ENCODE data around the gene MVB12B. TPM values are rescaled to one million over a fixed set of nuclear protein-coding genes. Genes with fewer than 3 reads are reported as not detected.
"Not testable (repeated sequence)": the region's sequence is repeated elsewhere in the genome, so short reads cannot be mapped to it uniquely, and the experiment has no call there.

MVB12B gene
- total RNA-seq, 4 donors from 2014 or later = 10.2 to 25.7 (median 14.0) TPM

- Histone ChIP-seq H3K9me3 (no peaks in the 10 kb centered on the region), H3K27me3 (no peaks in the 10 kb centered on the region), H3K36me3 (no peaks in the 10 kb centered on the region), H3K4me1 (peaks cover 42% of the 10 kb centered on the region), H3K4me3 (no peak overlapping the region), H3K27ac (no peak overlapping the region)
- no peak for DNase-seq (ENCODE audit: low spot score in 2 of 2)
- TF ChIP-seq POLR2AphosphoS5 (IDR thresholded peaks at IDR 0.05) = no peak
- TF ChIP-seq CTCF (IDR thresholded peaks at IDR 0.05) = no peak
- no peak for TF ChIP-seq EP300 (IDR thresholded peaks at IDR 0.05)
- TF ChIP-seq POLR2A (IDR thresholded peaks at IDR 0.05) = no peak
- WGBS = 99% methylated on average over 14 of the region's 14 CpGs
Measured at GRCh38 chr9:126474786-126475485, 148.3 kb downstream of the MVB12B start.

GRCh38 chr9:126475933-126476555 is 149.4 kb downstream of the MVB12B start:
- TF ChIP-seq CTCF (IDR thresholded peaks at IDR 0.05) = no peak
- no peak for TF ChIP-seq POLR2A (IDR thresholded peaks at IDR 0.05)
- no peak for TF ChIP-seq EP300 (IDR thresholded peaks at IDR 0.05)
- TF ChIP-seq POLR2AphosphoS5 (IDR thresholded peaks at IDR 0.05) = no peak
- no peaks in the 10 kb centered on the region for H3K9me3 ChIP-seq
- H3K4me3 ChIP-seq = no peak overlapping the region
- H3K4me1 ChIP-seq = peaks cover 31% of the 10 kb centered on the region
- no peaks in the 10 kb centered on the region for H3K36me3 ChIP-seq
- no peaks in the 10 kb centered on the region for H3K27me3 ChIP-seq
- no peak overlapping the region for H3K27ac ChIP-seq
- WGBS = 97% methylated on average over 11 of the region's 12 CpGs
- DNase-seq (ENCODE audit: low spot score in 2 of 2) = no peak

- WGBS = 88% methylated on average over 3 of the region's 3 CpGs
- DNase-seq (ENCODE audit: low spot score in 2 of 2); H3K9me3 ChIP-seq: not testable (repeated sequence)
Measured at GRCh38 chr9:126477432-126477831, 150.8 kb downstream of the MVB12B start.

GRCh38 chr9:126478216-126478981 is 151.8 kb downstream of the MVB12B start:
- H3K36me3 ChIP-seq = peaks cover 13% of the 10 kb centered on the region

More at GRCh38 chr9:126477432-126477831, 150.8 kb downstream of the MVB12B start:
- H3K36me3 ChIP-seq, H3K27ac ChIP-seq, H3K4me3 ChIP-seq, H3K27me3 ChIP-seq: not testable (repeated sequence)
- peaks cover 21% of the 10 kb centered on the region for H3K4me1 ChIP-seq

GRCh38 chr9:126479515-126479914 is 152.9 kb downstream of the MVB12B start:
- no peak for DNase-seq (ENCODE audit: low spot score in 2 of 2)
- Histone ChIP-seq H3K27me3 (no peaks in the 10 kb centered on the region), H3K9me3 (no peaks in the 10 kb centered on the region), H3K27ac (no peak overlapping the region), H3K36me3 (peaks cover 19% of the 10 kb centered on the region), H3K4me3 (no peak overlapping the region), H3K4me1 (peaks cover 9% of the 10 kb centered on the region)
- WGBS = 92% methylated on average over 12 of the region's 12 CpGs
- TF ChIP-seq EP300 (IDR thresholded peaks at IDR 0.05) (no peak), POLR2AphosphoS5 (IDR thresholded peaks at IDR 0.05) (no peak), CTCF (IDR thresholded peaks at IDR 0.05) (no peak), POLR2A (IDR thresholded peaks at IDR 0.05) (no peak)

More at GRCh38 chr9:126478216-126478981, 151.8 kb downstream of the MVB12B start:
- no peaks in the 10 kb centered on the region for H3K27me3 ChIP-seq
- no peak for DNase-seq (ENCODE audit: low spot score in 2 of 2)
- WGBS = 91% methylated on average over 8 of the region's 8 CpGs
- no peak overlapping the region for H3K4me3 ChIP-seq
- no peaks in the 10 kb centered on the region for H3K9me3 ChIP-seq
- peaks cover 18% of the 10 kb centered on the region for H3K4me1 ChIP-seq
- H3K27ac ChIP-seq = no peak overlapping the region
- no peak for TF ChIP-seq POLR2AphosphoS5 (IDR thresholded peaks at IDR 0.05)
- TF ChIP-seq EP300 (IDR thresholded peaks at IDR 0.05) = no peak
- no peak for TF ChIP-seq POLR2A (IDR thresholded peaks at IDR 0.05)
- TF ChIP-seq CTCF (IDR thresholded peaks at IDR 0.05) = no peak
